ENCODE measurements around the gene GNG12.

- TF ChIP-seq POLR2A (IDR thresholded peaks at IDR 0.05), result no peak
- TF ChIP-seq CTCF (IDR thresholded peaks at IDR 0.05), result peak in 3 of 4 experiments; percentile 41 to 69 (median 52)
- TF ChIP-seq POLR2AphosphoS5 (IDR thresholded peaks at IDR 0.05), result no peak
Measured at GRCh38 chr1:67853704-67854103, 20.4 kb upstream of the GNG12 start.
